ENCODE measurements around the gene C11orf21. TPM values are rescaled to one million over a fixed set of nuclear protein-coding genes. Genes with fewer than 3 reads are reported as not detected.

Gene C11orf21
- total RNA-seq, 2 experiments from 2014 or later: 0.47 to 2.5 TPM

- no peak for DNase-seq (ENCODE audit: low spot score)
- no peaks in the 10 kb centered on the region for H3K9me2 ChIP-seq (ENCODE audit: insufficient read depth, low read length)
- no peaks in the 10 kb centered on the region for H3K9me3 ChIP-seq (ENCODE audit: low read length)
- intact Hi-C loops (cut with micrococcal nuclease; ENCODE audit: unreplicated experiment): no loop called here
- no peaks in the 10 kb centered on the region for H3K4me1 ChIP-seq (ENCODE audit: insufficient read depth, low read length, poor library complexity, severe bottlenecking)
- no peaks in the 10 kb centered on the region for H4K20me1 ChIP-seq (ENCODE audit: insufficient read depth, low read length)
- BruUV-seq (replicated peaks): no TSS peak
- no peak overlapping the region for H2AFZ ChIP-seq (ENCODE audit: low read length)
- H3K79me2 ChIP-seq (ENCODE audit: insufficient read depth, low read depth, low read length): no peaks in the 10 kb centered on the region
- no peak overlapping the region for H3K4me2 ChIP-seq (ENCODE audit: low read length)
- ChIA-PET CTCF (ENCODE audit: unreplicated experiment) (interaction anchor here (0.6 kb wide), 2 partner anchors 193 to 504 kb away, joined by 3 read pairs; no protein-coding TSS in a partner anchor), POLR2A (no interaction called here)
- no peak overlapping the region for H3K4me3 ChIP-seq (ENCODE audit: low read depth, low read length, poor library complexity, severe bottlenecking)
- no peak overlapping the region for H3K27ac ChIP-seq (ENCODE audit: low read depth, low read length, poor library complexity, severe bottlenecking)
- TF ChIP-seq EZH2phosphoT487 (IDR thresholded peaks at IDR 0.05; ENCODE audit: borderline replicate concordance, low read depth, low read length) (no peak), CTCF (conservative IDR thresholded peaks at IDR 0.05; ENCODE audit: low read length) (no peak)
- no peaks in the 10 kb centered on the region for H3K36me3 ChIP-seq (ENCODE audit: insufficient read depth, low read length)
Measured at GRCh38 chr11:2272946-2273280, 28.8 kb downstream of the C11orf21 start.

GRCh38 chr11:2272228-2272945 lies 29.3 kb downstream of the C11orf21 start:
- no peak overlapping the region for H3K4me3 ChIP-seq (ENCODE audit: low read depth, low read length, poor library complexity, severe bottlenecking)

More at GRCh38 chr11:2272228-2272945, 29.3 kb downstream of the C11orf21 start:
- no peaks in the 10 kb centered on the region for H4K20me1 ChIP-seq (ENCODE audit: insufficient read depth, low read length)
- no peaks in the 10 kb centered on the region for H3K9me2 ChIP-seq (ENCODE audit: insufficient read depth, low read length)
- TF ChIP-seq EZH2phosphoT487 (IDR thresholded peaks at IDR 0.05; ENCODE audit: borderline replicate concordance, low read depth, low read length): no peak
- no peak for TF ChIP-seq CTCF (conservative IDR thresholded peaks at IDR 0.05; ENCODE audit: low read length)
- no peaks in the 10 kb centered on the region for H3K9me3 ChIP-seq (ENCODE audit: low read length)
- no peaks in the 10 kb centered on the region for H3K79me2 ChIP-seq (ENCODE audit: insufficient read depth, low read depth, low read length)
- BruUV-seq (replicated peaks): no TSS peak
- H3K4me1 ChIP-seq (ENCODE audit: insufficient read depth, low read length, poor library complexity, severe bottlenecking): no peaks in the 10 kb centered on the region
- DNase-seq (ENCODE audit: low spot score): no peak
- ChIA-PET POLR2A (no interaction called here), CTCF (ENCODE audit: unreplicated experiment) (no interaction called here)
- no peaks in the 10 kb centered on the region for H3K36me3 ChIP-seq (ENCODE audit: insufficient read depth, low read length)
- intact Hi-C loops (cut with micrococcal nuclease; ENCODE audit: unreplicated experiment): no loop called here
- no peak overlapping the region for H2AFZ ChIP-seq (ENCODE audit: low read length)
- no peak overlapping the region for H3K27ac ChIP-seq (ENCODE audit: low read depth, low read length, poor library complexity, severe bottlenecking)
- no peak overlapping the region for H3K4me2 ChIP-seq (ENCODE audit: low read length)

Measured in OCI-LY7 (cell line).